Measurements from ENCODE around the gene ASPSCR1.

Gene ASPSCR1

DNA sequence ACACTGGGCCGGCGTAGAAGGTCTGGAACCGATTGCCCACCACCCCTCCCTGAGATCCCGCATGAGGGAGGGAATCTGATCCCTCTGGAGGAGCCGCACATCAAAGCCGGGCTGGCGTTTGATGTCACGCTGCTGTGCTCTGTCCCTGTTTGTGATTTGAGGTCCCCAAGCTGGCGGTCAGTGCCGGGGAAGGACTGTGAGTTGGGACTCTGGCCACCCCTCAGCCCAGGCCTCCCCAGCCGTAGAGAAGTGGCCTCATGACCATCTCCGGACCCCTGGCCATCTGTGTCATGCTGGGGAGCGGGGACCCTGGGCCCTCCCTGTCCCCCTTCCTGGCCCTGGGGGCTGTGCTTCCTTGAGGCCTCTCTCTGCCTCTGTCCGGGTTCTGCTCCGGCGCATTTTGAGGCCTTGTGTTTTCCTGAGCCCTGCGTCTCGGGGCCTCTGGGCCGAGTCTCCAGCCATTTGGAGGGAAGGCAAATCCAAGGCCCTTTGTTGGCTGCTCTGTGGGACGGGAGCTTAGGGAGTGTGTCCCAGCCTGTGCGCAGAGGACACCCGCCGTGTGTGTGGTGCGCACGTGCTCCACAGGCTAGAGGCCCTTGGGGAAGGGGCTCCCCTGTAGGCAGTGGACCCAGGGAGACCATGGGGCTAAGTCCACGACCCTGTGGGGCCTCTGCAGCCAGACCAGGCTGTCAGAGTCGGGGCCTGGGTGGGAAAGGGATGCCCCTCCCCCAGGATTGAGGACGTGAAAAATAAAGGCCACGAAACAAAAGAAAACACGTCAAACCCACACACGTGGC is 15.1 kb downstream of the ASPSCR1 start:
- TF ChIP-seq, protein P1, sequence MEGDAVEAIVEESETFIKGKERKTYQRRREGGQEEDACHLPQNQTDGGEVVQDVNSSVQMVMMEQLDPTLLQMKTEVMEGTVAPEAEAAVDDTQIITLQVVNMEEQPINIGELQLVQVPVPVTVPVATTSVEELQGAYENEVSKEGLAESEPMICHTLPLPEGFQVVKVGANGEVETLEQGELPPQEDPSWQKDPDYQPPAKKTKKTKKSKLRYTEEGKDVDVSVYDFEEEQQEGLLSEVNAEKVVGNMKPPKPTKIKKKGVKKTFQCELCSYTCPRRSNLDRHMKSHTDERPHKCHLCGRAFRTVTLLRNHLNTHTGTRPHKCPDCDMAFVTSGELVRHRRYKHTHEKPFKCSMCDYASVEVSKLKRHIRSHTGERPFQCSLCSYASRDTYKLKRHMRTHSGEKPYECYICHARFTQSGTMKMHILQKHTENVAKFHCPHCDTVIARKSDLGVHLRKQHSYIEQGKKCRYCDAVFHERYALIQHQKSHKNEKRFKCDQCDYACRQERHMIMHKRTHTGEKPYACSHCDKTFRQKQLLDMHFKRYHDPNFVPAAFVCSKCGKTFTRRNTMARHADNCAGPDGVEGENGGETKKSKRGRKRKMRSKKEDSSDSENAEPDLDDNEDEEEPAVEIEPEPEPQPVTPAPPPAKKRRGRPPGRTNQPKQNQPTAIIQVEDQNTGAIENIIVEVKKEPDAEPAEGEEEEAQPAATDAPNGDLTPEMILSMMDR (IDR thresholded peaks at IDR 0.05; ENCODE audit: low read depth, low read length), result no peak
- no peak overlapping the region for H3K4me3 ChIP-seq (ENCODE audit: low read depth, low read length)

DNA sequence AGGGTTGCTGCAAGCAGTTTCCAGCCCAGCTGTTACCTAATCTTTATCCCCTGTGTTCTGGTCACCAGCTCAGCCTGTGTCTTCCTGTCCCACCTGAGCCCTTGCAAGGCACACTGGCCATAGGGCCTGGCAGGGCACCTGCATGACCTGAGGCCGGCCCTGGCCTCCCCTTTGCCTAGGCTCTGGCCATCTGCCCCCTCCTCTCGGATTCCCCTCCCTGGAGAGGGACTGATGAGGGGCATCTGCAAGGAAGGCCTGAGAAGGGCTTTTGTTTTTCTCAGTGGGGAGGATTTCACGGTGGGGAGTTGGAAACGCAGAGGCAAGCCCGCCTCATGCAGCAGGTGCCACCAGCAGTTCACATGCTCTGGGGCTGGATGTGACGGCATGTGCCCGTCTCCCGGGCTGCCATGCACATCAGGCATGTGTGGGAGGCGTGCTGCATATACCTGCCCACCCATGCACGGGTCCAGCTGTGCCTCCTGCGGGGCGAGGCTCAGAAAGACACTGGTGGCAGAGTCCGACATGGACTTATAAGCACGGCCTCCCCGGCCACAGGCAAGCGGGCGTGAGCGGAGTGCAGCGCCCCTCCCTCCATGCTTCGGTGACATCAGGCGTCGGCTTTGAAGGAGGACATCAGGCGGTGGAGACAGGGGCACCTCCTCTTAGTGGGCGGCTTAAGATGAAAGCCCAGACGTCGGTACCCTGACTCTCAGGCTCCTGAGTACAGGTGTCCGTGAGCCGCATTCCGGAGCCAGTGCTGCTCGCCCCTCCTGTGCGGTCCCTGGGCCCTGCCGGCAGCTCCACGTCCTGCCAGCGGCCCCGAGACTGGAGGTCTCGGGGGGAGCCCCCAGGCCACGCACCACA is 16.5 kb downstream of the ASPSCR1 start:
- TF ChIP-seq, protein P1 (IDR thresholded peaks at IDR 0.05; ENCODE audit: low read depth, low read length), result no peak
- H3K4me3 ChIP-seq (ENCODE audit: low read depth, low read length), result no peak overlapping the region

DNA sequence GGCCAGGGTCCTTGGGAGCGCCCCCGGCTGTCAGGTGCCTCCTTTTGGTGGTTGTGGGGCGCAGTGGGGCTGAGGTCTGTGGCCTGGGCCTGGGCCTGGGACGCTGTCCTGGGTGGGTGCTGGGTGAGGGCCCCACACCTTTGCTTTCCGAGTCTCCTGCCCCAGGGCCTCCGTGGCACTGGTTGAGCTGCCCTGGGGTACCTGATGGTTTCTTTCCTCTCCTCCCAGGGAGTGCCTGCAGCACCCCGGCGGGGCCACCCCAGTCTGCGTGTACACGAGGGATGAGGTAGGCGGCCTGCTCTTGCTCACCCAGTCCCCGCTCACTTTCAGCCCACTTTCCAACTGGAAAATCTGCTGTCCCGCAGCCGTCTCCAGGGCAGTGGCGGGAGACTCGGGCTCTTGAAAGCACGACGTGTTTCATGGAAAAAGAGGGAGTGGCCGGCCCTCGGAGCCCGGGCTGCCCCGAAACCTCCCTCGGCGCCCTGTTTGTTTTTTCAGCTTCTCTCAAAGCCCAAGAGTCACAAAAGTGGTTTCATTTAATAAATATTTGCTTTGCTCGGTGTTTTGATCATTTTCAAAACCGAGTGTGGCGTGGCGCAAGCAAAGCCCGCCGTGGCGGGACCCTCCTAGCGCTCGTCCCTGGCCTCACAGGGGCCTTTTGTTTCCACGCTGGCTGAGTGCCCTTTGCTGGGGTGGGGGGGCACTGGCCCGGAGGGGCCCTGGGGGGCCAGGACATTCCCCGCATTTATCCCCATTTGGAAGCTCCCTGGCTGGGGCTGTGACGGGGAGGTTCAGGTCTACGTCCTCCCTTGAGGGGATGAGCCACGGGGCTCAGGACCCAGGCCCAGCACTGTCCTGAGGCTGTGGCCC is 17.4 kb downstream of the ASPSCR1 start:
- TF ChIP-seq, protein P1 (IDR thresholded peaks at IDR 0.05; ENCODE audit: low read depth, low read length), result no peak
- H3K4me3 ChIP-seq (ENCODE audit: low read depth, low read length), result no peak overlapping the region

DNA sequence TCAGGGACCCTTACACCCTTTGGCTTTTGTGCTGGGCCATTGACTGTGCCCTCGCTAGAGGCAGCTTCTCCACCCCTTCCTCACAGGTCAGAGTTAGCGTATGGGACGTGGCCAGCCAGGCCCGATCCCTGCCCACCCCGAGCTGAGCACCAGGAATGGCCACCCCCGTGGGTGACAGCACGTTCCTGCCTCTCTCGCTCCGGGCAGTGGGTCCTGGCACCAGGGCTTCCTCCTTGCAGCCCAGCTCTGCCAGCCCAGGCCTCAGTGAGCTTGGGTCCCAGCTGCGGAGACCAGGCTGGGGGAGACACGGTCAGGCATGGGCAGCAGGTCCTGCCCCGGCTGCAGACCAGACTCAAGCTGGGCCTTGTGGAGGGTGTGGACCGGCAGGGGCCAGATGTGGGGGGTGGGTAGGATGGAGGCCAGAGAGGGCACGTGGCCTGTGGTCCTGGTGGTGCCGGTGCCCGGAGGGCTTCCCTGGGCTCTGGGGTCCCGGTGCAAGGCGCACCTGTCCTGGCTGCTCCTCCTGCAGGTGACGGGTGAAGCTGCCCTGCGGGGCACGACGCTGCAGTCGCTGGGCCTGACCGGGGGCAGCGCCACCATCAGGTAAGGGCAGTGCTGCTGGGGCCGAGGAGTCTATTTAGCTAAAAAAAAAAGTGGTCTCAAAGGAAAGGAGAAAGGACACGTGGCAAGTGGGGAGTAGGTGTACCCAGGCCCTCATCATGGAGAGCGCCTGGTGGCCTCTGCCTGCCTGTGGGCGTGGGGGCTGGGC is 18.2 kb downstream of the ASPSCR1 start:
- H3K4me3 ChIP-seq (ENCODE audit: low read depth, low read length), result no peak overlapping the region
- TF ChIP-seq, protein P1 (IDR thresholded peaks at IDR 0.05; ENCODE audit: low read depth, low read length), result no peak

DNA sequence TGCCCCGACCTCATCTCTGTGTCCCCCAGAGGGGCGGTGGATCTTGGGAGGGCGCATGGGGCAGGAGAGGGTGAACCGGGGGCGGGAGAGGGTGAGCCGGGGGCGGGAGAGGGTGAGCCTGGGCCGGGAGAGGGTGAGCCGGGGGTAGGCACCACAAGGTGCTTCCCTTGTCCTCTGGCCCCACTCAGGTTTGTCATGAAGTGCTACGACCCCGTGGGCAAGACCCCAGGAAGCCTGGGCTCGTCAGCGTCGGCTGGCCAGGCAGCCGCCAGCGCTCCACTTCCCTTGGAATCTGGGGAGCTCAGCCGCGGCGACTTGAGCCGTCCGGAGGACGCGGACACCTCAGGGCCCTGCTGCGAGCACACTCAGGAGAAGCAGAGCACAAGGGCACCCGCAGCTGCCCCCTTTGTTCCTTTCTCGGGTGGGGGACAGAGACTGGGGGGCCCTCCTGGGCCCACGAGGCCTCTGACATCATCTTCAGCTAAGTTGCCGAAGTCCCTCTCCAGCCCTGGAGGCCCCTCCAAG is 18.9 kb downstream of the ASPSCR1 start:
- TF ChIP-seq, protein P1 (IDR thresholded peaks at IDR 0.05; ENCODE audit: low read depth, low read length), result no peak
- H3K4me3 ChIP-seq (ENCODE audit: low read depth, low read length), result no peak overlapping the region

DNA sequence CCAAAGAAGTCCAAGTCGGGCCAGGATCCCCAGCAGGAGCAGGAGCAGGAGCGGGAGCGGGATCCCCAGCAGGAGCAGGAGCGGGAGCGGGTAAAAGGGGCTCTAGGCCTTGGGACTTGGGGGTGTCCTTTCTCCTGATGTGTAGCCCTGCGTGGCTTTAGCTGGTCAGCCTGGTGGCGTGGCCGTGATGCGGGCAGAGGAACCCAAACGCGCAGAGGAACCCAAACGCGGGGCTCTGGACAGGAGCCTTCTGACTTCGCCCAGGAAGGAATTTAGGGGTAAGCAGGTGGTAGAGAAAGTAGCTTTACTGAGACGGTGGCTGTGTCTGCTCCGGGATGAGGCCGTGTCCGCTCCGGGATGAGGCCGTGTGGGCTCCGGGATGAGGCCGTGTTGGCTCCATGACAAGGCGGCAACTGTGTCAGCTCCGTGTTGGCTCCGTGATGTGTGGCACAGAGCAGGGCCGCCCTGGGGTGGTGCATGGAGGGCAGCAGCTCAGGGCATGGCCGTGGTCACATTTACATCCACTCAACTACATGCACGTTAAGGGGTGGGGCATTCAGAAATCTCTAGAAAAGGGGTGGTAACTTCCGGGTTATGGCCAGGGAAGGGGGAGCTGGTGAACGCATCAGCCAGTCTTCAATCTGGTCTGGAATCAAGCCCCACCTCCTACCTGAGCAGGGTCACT is 19.5 kb downstream of the ASPSCR1 start:
- TF ChIP-seq, protein P1 (IDR thresholded peaks at IDR 0.05; ENCODE audit: low read depth, low read length), result no peak
- no peak overlapping the region for H3K4me3 ChIP-seq (ENCODE audit: low read depth, low read length)

All from WI38 (cell line).